Stomach (tissue), 4 donors: ENCODE data around the gene TPH1.

Source experiments
- EP300 ChIP-seq: sonication (generic); formaldehyde crosslinking; IDR thresholded peaks from one replicate; pipeline ENCODE4 v1.6.1; 2017; ENCODE audit warnings: antibody characterized with exemption
- POLR2A ChIP-seq, 4 donors: fragments of 450-650 bp; IDR thresholded peaks; one replicate each; pipeline ENCODE4 v1.6.1; 2016; ENCODE audit warnings: antibody characterized with exemption in 4 of 4, control low read depth in 2 of 4, mild to moderate bottlenecking in 1 of 4, moderate library complexity in 1 of 4
- TF ChIP-seq, protein P1 (sequence below), 7 experiments: fragments of 450-650 bp in 4 of 7; fragments of 200-600 bp in 3 of 7; sonication (generic) in 3 of 7; IDR thresholded peaks; one replicate each; pipeline ENCODE4 v1.5.1; 2016 to 2019; ENCODE audit warnings: antibody characterized with exemption in 7 of 7, control low read depth in 2 of 7, mild to moderate bottlenecking in 1 of 7

- TF ChIP-seq, protein P1, sequence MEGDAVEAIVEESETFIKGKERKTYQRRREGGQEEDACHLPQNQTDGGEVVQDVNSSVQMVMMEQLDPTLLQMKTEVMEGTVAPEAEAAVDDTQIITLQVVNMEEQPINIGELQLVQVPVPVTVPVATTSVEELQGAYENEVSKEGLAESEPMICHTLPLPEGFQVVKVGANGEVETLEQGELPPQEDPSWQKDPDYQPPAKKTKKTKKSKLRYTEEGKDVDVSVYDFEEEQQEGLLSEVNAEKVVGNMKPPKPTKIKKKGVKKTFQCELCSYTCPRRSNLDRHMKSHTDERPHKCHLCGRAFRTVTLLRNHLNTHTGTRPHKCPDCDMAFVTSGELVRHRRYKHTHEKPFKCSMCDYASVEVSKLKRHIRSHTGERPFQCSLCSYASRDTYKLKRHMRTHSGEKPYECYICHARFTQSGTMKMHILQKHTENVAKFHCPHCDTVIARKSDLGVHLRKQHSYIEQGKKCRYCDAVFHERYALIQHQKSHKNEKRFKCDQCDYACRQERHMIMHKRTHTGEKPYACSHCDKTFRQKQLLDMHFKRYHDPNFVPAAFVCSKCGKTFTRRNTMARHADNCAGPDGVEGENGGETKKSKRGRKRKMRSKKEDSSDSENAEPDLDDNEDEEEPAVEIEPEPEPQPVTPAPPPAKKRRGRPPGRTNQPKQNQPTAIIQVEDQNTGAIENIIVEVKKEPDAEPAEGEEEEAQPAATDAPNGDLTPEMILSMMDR (IDR thresholded peaks at IDR 0.05): no peak
- no peak for TF ChIP-seq POLR2A (IDR thresholded peaks at IDR 0.05)
- TF ChIP-seq EP300: no peak
Measured at GRCh38 chr11:18010121-18010670, 35.9 kb downstream of the TPH1 start.
